ENCODE results near the gene SAMD3. TPM values are rescaled to one million over a fixed set of nuclear protein-coding genes. Genes with fewer than 3 reads are reported as not detected.
A peak's percentile ranks its signal among the peaks of the same experiment; 100 is the strongest.
"Not testable (repeated sequence)": the region's sequence is repeated elsewhere in the genome, so short reads cannot be mapped to it uniquely, and the experiment has no call there.

Gene SAMD3
- total and polyA plus RNA-seq, 7 donors, result 0.09 to 0.66 (median 0.28) TPM; not detected in 2

GRCh38 chr6:130178692-130179091 is 44.1 kb downstream of the SAMD3 start:
- no peaks in the 10 kb centered on the region for H3K36me3 ChIP-seq (ENCODE audit: insufficient read depth in 1 of 2, low read depth in 1 of 2)
- ATAC-seq (no peak), DNase-seq (no peak)
- H3K27ac ChIP-seq, result no peak overlapping the region
- no peak for TF ChIP-seq CTCF (IDR thresholded peaks at IDR 0.05)
- intact Hi-C loops (cut with DNase I), result no loop called here
- H3K27me3 ChIP-seq (ENCODE audit: insufficient read depth in 3 of 3, low read length in 2 of 3), result no peaks in the 10 kb centered on the region
- WGBS, 3 donors, result 89 to 94% (median 91%) methylated on average over 1 of the region's 1 CpG
- H3K4me3 ChIP-seq, result no peak overlapping the region
- no peaks in the 10 kb centered on the region for H3K4me1 ChIP-seq
- H3K9me3 ChIP-seq, result no peaks in the 10 kb centered on the region

- WGBS, 3 donors, result 92 to 97% (median 92%) methylated on average over 1 of the region's 1 CpG
- Histone ChIP-seq H3K4me3 (no peak overlapping the region), H3K4me1 (no peaks in the 10 kb centered on the region), H3K27ac (no peak overlapping the region), H3K36me3 (ENCODE audit: insufficient read depth in 1 of 2, low read depth in 1 of 2) (no peaks in the 10 kb centered on the region), H3K9me3 (no peaks in the 10 kb centered on the region), H3K27me3 (ENCODE audit: insufficient read depth in 3 of 3, low read length in 2 of 3) (no peaks in the 10 kb centered on the region)
- intact Hi-C loops (cut with DNase I), result no loop called here
- no peak for DNase-seq
- ATAC-seq, result no peak
- TF ChIP-seq CTCF (IDR thresholded peaks at IDR 0.05), result no peak
Observed at GRCh38 chr6:130176378-130176777, 46.4 kb downstream of the SAMD3 start.

- not testable (repeated sequence) for ATAC-seq, H3K4me1 ChIP-seq, DNase-seq
Observed at GRCh38 chr6:130173377-130174004, 49.3 kb downstream of the SAMD3 start.

GRCh38 chr6:130170160-130170559 is 52.6 kb downstream of the SAMD3 start:
- H3K4me3 ChIP-seq; H3K4me1 ChIP-seq; intact Hi-C loops (cut with DNase I); H3K27me3 ChIP-seq (ENCODE audit: insufficient read depth in 3 of 3, low read length in 2 of 3); H3K9me3 ChIP-seq; H3K36me3 ChIP-seq (ENCODE audit: insufficient read depth in 1 of 2, low read depth in 1 of 2); DNase-seq; ATAC-seq; H3K27ac ChIP-seq: not testable (repeated sequence)
- 85 to 90% (median 86%) methylated on average over 4 of the region's 4 CpGs for WGBS, 3 donors

More at GRCh38 chr6:130173377-130174004, 49.3 kb downstream of the SAMD3 start:
- H3K27ac ChIP-seq; intact Hi-C loops (cut with DNase I); H3K9me3 ChIP-seq; H3K36me3 ChIP-seq (ENCODE audit: insufficient read depth in 1 of 2, low read depth in 1 of 2); H3K4me3 ChIP-seq; H3K27me3 ChIP-seq (ENCODE audit: insufficient read depth in 3 of 3, low read length in 2 of 3): not testable (repeated sequence)
- 70 to 82% (median 79%) methylated on average over 4 of the region's 4 CpGs for WGBS, 3 donors

- TF ChIP-seq CTCF (IDR thresholded peaks at IDR 0.05), result no peak
- ATAC-seq (peak in 1 of 4 donors; percentile 48), DNase-seq (no peak)
- Histone ChIP-seq H3K36me3 (ENCODE audit: insufficient read depth in 1 of 2, low read depth in 1 of 2) (no peaks in the 10 kb centered on the region), H3K27ac (no peak overlapping the region), H3K4me3 (no peak overlapping the region), H3K27me3 (ENCODE audit: insufficient read depth in 3 of 3, low read length in 2 of 3) (no peaks in the 10 kb centered on the region), H3K9me3 (no peaks in the 10 kb centered on the region), H3K4me1 (no peaks in the 10 kb centered on the region)
- intact Hi-C loops (cut with DNase I), result no loop called here
- 51 to 62% (median 58%) methylated on average over 5 of the region's 5 CpGs for WGBS, 3 donors
Observed at GRCh38 chr6:130167655-130168054, 55.1 kb downstream of the SAMD3 start.

GRCh38 chr6:130164251-130164650 is 58.5 kb downstream of the SAMD3 start:
- Histone ChIP-seq H3K4me3 (no peak overlapping the region), H3K36me3 (ENCODE audit: insufficient read depth in 1 of 2, low read depth in 1 of 2) (no peaks in the 10 kb centered on the region), H3K9me3 (no peaks in the 10 kb centered on the region), H3K27ac (no peak overlapping the region), H3K4me1 (no peaks in the 10 kb centered on the region), H3K27me3 (ENCODE audit: insufficient read depth in 3 of 3, low read length in 2 of 3) (no peaks in the 10 kb centered on the region)
- no peak for TF ChIP-seq CTCF (IDR thresholded peaks at IDR 0.05)
- DNase-seq (no peak), ATAC-seq (no peak)
- intact Hi-C loops (cut with DNase I), result loop anchor here in 1 of 2 donors (5.0 kb wide), 1 partner anchor 1703 kb away; no protein-coding TSS in a partner anchor
- 70 to 79% (median 73%) methylated on average over 4 of the region's 4 CpGs for WGBS, 3 donors
